HG02970 (cell line): ENCODE measurements around the gene ITM2B.
"Not testable (repeated sequence)": the region's sequence is repeated elsewhere in the genome, so short reads cannot be mapped to it uniquely, and the experiment has no call there.

Experiments used
- ATAC-seq: cut with Tn5 transposase; IDR thresholded peaks from one replicate; pipeline ENCODE4 v1.9.1; 2021; ENCODE audit warnings: mild to moderate bottlenecking, moderate library complexity, moderate number of reproducible peaks; ENCODE audit not compliant: unreplicated experiment, low FRiP score

Gene ITM2B

DNA sequence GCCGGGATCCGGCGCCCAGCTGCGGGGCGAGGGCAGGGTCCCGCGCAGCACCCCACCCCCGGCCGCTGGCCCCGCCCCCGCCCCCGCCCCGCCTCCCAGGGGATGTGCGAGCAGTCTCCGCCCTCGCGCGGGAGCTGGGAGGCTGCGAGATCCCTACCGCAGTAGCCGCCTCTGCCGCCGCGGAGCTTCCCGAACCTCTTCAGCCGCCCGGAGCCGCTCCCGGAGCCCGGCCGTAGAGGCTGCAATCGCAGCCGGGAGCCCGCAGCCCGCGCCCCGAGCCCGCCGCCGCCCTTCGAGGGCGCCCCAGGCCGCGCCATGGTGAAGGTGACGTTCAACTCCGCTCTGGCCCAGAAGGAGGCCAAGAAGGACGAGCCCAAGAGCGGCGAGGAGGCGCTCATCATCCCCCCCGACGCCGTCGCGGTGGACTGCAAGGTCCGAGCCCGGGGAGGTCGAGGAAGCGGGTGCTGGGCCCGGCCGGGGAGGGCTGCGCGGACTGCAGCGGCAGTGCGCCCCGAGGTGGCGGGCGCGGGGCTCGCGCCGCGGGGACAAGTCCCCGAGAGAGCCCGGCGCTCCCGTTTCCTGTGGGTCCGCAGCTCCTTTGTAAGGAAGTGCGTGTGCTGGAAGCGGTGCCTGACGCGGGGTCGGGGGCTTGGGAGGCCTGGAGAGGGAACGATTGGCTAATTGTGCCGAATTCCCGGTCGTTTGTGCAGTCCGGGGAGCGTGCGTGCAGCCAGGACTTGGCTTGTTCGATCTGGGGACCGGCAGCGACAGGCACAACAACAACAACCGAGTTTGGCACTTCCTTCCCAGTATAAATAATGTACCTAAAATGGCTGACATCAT is at the start of gene ITM2B:
Gene ITM2B, plus strand, starts transcription at position 161 of the 843 bp plus-strand sequence. Its CDS starts 155 bp downstream, at position 316.
- ATAC-seq, result peak; percentile 53

DNA sequence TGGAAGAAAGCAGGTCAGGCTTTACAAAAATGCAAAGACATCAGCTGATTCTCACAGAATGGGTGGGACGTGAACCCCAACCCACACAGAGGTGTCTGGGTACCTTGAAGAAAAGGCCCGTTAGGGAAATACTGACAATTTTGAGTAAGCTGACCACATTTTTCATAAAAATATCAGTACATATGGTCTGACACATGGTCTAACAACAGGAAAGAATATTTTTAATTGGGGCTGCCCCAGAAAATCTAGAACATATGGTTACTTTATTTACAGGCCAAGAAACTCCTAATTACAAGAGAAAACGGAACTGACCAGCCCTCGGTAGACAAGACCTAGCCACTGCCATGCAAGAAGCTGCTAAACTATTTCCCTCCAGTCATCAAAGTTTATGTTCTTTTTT is 48.7 kb upstream of the ITM2B start:
- no peak for ATAC-seq

GRCh38 chr13:48185018-48185417 is 48.0 kb upstream of the ITM2B start:
- ATAC-seq, result no peak

GRCh38 chr13:48186722-48187121 is 46.3 kb upstream of the ITM2B start:
- ATAC-seq, result no peak

DNA sequence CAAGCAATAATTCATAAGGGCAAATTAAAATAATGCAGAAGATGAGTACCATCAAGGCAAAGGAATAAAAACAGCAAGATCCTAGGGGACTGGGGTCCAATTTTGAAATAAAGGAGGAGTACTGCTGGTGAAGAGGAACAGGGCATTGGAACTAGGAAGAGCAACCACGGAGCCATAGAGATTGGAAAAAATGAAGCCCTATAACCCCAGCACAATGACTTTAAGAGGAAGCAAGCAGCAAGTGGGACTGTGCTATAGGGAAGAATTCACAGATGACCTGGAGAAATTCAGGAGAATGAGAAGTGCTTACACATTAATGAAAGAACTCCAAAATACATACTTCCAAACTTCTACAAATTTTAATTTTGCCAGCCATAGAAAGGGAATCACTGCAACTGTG is 44.9 kb upstream of the ITM2B start:
- ATAC-seq, result no peak

DNA sequence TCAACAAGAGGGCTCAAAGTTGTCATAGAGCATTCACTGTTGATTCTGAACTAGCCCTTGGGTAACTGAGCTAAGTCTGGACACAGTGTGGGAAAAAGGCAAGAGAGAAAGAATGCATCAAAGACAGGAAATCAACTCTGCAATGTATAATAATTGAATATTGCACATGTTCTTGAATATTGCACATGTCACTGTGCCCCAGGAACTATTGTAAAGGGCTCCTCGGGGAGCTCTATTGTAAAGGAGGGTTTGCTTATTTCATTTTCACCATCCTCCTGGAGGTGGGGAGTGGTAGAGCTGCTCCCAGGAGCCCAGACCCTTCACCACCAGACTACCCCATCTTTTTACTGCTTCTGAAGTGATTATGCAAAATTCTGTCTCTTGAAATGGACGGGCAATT is 44.4 kb upstream of the ITM2B start:
- ATAC-seq, result no peak

DNA sequence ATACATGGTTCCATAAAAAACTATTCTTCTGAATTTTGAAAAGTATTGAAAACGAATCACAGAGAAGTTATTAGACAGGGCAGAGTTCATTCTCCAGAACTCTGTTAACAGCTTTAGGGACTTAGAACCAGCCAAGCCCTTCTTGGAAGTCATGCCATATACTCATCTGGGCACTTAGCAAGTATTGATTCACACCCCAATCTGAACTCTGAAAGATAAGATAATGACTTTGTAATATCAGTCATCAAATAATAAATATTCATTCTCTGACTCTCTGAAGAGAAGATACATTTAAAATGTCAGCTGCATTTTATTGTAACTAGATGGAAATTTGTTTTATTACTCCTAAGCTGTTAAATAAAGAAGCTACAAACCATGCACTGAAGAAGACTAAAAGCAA is 43.8 kb upstream of the ITM2B start:
- ATAC-seq, result no peak

- no peak for ATAC-seq
Measured at GRCh38 chr13:48192411-48192935, 40.5 kb upstream of the ITM2B start.

DNA sequence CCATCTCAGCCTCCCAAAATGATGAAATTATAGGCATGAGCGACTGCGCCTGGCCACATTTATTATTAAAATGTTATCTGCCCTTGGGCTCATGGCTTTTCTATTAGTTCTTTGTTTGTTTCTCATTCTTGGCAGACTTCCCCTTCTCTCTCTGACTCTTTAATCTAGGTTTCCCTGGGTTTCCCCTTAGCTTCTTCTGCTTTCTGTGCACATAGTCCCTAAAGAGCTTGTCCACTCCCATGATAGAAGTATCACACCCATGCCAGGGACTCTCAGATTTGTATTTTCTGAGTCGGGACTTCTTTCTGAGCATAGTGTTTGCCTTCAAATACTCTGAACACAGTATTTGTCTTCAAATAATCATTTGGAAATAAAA is 38.6 kb upstream of the ITM2B start:
- no peak for ATAC-seq

- no peak for ATAC-seq
Measured at GRCh38 chr13:48199404-48199946, 33.5 kb upstream of the ITM2B start.

- ATAC-seq, result no peak
Measured at GRCh38 chr13:48201044-48201443, 32.0 kb upstream of the ITM2B start.

DNA sequence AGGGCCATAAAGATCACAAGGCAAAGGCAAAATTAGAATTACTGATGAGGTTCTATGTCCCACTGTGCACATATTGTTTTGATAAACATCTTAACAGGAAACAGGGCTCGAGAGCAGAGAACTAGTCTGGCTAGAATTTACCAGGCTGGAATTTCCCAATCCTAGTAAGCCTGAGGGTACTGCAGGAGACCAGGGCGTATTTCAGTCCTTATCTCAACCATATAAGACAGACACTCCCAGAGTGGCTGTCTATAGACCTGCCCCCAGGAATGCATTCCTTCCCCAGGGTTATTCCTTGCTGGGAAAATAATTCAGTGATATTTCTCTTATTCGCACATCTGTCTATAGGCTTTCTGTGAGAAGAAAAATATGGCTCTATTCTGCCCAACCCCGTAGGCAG is 25.8 kb upstream of the ITM2B start:
- ATAC-seq, result not testable (repeated sequence)

DNA sequence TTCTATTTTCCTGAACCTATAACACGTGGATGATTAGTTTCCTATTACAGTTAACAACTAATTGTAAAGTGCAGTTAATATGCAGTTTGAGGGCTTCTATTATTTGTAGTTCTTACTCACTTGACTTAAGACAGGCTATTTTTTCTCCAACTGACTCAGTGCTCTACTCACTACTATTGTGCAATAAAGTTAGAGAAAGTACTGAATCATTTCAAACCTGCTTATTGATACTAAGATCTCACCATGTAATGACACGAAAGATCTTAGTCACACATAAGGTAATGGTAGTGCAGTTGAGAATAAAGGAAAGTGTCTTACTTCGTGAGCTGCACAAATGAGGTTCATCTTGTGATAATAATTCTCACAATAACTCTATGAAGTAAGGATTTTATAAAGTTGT is 22.8 kb upstream of the ITM2B start:
- ATAC-seq, result no peak

GRCh38 chr13:48214519-48215121 is 18.4 kb upstream of the ITM2B start:
- no peak for ATAC-seq

DNA sequence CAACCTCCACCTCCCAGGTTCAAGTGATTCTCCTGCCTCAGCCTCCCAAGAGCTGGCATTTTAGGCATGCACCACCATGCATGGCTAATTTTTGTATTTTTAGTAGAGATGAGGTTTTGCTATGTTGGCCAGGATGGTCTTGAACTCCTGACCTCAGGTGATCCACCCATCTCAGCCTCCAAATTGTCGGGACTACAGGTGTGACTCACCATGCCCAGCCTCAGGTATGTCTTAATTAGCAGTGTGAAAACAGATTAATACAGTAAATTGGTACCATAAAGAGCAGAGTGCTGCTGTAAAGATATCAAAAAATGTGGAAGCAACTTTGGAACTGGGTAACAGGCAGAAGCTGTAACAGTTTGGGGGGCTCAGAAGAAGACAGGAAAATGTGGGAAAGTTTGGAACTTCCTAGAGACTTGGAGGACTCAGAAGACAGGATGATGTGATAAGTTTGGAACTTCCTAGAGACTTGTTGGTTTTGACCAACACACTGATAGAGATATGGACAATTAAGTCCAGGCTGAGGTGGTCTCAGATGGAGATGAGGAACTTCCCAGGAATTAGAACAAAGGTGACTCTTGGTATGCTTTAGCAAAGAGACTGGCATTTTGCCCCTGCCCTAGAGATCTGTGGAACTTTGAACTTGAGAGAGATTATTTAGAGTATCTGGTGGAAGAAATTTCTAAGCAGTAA is 17.3 kb upstream of the ITM2B start:
- not testable (repeated sequence) for ATAC-seq

DNA sequence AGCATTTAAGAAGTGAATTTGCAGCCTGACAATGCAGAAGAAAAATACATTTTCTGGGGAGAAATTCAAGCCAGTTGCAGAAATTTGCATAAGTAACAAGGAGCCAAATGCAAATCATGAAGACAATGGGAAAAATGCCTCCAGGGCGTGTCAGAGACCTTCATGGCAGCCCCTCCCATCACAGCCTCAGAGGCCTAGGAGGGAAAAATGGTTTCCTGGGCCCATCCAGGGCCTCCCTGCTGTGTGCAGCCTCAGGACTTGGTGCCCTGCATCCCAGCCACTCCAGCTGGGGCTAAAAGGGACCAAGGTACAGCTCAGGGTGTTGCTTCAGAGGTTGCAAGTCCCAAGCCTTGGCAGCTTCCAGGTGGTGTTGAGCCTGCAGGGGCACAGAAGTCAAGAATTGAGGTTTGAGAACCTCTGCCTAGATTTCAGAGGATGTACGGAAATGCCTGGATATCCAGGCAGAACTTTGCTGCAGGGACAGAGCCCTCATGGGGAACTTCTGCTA is 16.7 kb upstream of the ITM2B start:
- no peak for ATAC-seq

DNA sequence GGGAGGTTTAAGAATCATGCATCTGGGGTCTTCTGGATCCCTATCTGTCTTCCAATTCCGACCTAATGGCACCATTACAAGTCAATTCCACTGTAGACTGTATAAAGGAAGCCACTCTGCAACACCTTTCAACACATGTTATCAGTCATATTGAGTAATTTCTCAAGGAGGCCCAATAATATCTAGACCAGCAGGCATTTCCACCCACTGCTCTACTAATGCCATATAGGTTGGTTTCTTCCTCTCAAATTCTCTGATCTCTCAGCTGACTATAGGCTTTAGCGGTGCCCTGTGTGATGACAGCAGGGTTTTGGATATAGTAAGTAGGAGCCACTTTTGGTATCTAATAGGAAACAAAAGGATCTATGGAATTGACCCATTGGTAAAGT is 12.4 kb upstream of the ITM2B start:
- no peak for ATAC-seq

- no peak for ATAC-seq
Measured at GRCh38 chr13:48220981-48221685, 11.9 kb upstream of the ITM2B start.

DNA sequence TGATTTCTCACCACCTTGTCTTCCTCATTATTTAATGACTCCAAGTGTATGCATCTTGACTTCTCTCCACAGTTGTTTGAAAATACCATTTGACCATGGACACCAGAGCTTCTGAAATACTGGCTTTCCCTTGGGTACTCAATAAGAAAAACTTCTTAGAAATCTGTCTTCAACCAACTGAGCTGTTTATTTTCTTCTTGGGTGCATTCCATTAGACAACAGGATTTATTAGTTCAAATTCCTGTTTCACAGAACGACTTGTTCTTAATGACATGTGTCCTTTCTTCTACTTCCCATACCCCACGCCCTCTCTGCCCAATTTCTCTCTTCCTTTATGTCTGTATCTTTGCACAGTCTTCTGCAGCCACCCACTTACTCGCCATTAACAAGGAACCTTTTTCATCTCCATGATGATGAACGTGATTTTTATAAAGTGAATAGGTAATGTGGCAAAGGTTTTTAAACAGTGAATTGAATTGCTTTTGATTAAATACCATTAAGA is 11.3 kb upstream of the ITM2B start:
- ATAC-seq, result no peak
